Dermis microvascular lymphatic vessel endothelial cell (primary cell): Measurements from ENCODE around the gene TRIM5. TPM values are rescaled to one million over a fixed set of nuclear protein-coding genes. Genes with fewer than 3 reads are reported as not detected.
"Not testable (repeated sequence)": the region's sequence is repeated elsewhere in the genome, so short reads cannot be mapped to it uniquely, and the experiment has no call there.

ENCODE experiments used
- DNase-seq, 2 donors: peaks; one replicate each; pipeline versions ENCODE4 v3.0.0 to v3.0.0-alpha.2; 2010; ENCODE audit warnings: low read depth in 2 of 2
- total RNA-seq: library from RNA; depleted of rRNA; stranded (reverse); fragments of >200 nt; gene quantifications from 2 replicates; pipeline ENCODE4 v1.2.1, GENCODE V29; 2014

The TRIM5 gene
- total RNA-seq, 1 donor from 2014 or later: 44.7 TPM

GRCh38 chr11:5688482-5688881 lies 3.6 kb upstream of the TRIM5 start:
- DNase-seq: no peak

- DNase-seq: no peak
Observed at GRCh38 chr11:5686426-5686825, 1.6 kb upstream of the TRIM5 start.

GRCh38 chr11:5684036-5684645 lies 733 bp downstream of the TRIM5 start:
- peak in 1 of 2 donors; percentile 6 for DNase-seq

DNA sequence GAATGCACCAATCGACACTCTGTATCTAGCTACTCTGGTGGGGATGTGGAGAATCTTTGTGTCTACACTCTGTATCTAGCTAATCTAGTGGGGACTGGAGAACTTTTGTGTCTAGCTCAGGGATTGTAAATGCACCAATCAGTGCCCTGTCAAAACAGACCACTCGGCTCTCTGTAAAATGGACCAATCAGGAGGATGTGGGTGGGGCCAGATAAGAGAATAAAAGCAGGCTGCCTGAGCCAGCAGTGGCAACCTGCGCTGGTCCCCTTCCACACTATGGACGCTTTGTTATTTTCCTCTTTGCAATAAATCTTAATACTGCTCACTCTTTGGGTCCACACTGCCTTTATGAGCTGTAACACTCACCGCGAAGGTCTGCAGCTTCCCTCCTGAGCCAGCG lies 1.3 kb downstream of the TRIM5 start:
- DNase-seq: not testable (repeated sequence)

- not testable (repeated sequence) for DNase-seq
Observed at GRCh38 chr11:5682890-5683441, 1.9 kb downstream of the TRIM5 start.

GRCh38 chr11:5679811-5680210 lies 5.1 kb downstream of the TRIM5 start:
- no peak for DNase-seq

GRCh38 chr11:5674391-5674790 lies 10.5 kb downstream of the TRIM5 start:
- DNase-seq: no peak

DNA sequence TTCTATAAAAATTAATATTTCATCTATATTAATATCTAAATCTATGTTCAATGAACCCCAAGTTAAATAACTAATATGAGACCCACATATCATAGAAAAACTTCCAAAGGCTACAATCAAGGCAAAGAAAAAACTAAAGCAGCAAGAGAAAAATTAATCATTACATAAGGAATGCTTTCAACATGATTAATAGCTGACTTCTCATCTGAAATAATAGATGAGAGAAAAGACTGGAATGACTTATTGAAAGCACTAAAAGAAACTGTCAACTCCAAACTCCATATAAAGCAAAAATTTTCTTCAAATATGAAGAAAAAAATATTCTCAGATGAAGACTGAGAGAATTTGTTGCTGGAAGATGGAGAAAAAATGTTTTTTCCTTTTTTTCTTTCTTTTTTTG lies 13.0 kb downstream of the TRIM5 start:
- DNase-seq: no peak

DNA sequence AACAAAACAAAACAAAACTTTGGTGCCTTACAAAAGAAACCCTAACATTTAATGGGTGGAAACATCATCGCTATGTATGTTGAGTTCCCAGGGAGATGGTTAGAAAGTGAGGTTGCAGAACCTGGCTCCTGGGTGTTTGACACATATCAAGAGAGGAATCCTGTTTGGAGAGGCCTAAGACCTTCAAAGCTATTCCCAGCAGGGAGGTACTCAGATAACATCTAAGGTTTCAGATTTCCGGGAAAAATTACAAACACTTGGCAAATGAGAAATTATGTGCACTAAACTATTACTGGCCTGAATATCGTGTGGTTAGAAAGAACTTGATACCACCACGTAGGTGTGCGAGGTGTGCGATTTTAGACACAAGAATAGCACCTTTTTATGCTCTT lies 18.5 kb downstream of the TRIM5 start:
- no peak for DNase-seq

DNA sequence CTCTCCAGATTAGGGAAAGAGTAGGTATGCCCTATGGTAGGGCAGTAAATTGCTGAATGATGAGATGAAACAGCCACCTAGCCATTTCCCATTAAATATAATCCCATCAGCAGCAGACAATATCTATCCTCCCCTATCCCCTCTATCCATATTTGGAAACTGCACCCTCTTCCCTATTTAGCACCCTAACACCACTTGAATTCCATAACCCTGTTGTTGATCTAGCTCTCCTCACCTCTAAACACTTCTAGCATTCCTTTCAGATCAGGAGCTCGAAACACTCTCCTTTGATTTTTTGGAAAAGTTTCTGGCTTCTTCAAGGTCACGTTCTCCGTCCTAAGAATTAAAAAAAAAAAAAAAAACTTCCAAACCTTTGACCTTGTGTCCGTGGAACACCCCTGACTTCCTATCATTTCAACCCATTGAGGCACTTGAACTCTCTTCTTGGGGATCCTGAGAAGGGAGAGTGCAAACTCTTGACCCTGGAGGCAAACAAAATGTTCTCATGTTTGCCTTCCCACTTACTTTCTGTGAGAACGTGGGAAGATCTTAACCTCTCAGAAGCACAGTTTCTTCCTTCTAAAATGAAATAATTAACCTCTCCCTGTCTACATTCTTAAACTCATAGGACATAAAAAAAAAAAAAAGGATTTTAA lies 19.0 kb downstream of the TRIM5 start:
- no peak for DNase-seq

- DNase-seq: no peak
Observed at GRCh38 chr11:5665051-5665570, 19.8 kb downstream of the TRIM5 start.

- DNase-seq: no peak
Observed at GRCh38 chr11:5663511-5663910, 21.4 kb downstream of the TRIM5 start.

GRCh38 chr11:5658318-5658717 lies 26.6 kb downstream of the TRIM5 start:
- no peak for DNase-seq

- not testable (repeated sequence) for DNase-seq
Observed at GRCh38 chr11:5656956-5657355, 27.9 kb downstream of the TRIM5 start.

DNA sequence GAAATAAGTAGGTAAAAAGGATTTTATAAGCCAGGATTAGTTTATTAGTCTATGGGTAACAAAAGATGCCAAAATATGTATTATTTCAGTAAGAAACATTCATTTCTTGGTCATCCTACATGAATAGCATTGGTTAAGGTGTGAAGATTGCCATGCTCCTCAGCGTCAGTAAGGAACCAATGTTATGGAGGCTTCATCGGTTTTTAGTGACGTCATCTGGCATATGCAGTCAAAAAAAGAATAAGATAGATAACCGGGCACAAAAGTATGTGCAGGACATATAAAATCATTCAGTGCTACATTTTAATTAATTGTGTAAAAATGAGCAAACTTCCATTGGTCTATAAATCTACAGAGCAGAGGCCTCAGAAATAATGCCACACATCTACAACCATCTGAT lies 29.4 kb downstream of the TRIM5 start:
- no peak for DNase-seq

GRCh38 chr11:5646139-5646538 lies 38.7 kb downstream of the TRIM5 start:
- no peak for DNase-seq

- no peak for DNase-seq
Observed at GRCh38 chr11:5643585-5643984, 41.3 kb downstream of the TRIM5 start.

DNA sequence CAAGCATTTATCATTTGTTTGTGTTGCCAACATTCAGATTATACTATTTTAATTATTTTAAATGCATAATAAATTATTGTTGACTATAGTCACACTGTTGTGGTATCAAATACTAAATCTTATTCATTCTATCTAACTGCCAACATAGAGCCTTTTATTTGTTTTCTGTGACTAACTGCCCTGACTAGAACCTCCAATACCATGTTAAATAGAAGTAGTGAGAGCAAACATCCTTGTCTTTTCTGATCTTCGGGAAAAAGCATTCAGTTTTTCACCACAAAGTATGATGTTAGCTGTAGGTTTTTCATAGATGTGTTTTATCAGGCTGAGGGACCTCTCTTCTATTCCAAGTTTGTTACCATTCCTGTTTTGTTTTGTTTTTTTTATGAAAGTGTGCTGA lies 44.9 kb downstream of the TRIM5 start:
- DNase-seq: no peak

DNA sequence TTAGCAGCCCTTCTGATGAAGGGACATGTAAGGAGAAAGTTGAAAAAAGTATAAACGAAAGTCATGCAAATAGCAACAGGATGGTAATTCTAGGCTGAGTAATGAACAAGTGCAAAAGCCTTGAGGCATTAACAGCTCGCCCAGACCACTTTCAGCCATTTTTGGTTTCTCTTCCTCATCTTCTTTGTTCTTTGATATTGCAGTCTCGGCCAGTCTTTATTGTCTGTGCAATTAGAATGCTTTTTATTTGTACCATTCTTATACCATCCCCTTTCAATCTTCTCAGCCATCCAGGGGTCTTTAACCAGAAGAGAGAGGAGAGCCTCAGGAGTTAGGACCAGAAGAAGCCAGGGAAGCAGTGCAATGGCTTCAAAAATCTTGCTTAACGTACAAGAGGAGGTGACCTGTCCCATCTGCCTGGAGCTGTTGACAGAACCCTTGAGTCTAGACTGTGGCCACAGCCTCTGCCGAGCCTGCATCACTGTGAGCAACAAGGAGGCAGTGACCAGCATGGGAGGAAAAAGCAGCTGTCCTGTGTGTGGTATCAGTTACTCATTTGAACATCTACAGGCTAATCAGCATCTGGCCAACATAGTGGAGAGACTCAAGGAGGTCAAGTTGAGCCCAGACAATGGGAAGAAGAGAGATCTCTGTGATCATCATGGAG lies 52.8 kb downstream of the TRIM5 start:
- DNase-seq: no peak

DNA sequence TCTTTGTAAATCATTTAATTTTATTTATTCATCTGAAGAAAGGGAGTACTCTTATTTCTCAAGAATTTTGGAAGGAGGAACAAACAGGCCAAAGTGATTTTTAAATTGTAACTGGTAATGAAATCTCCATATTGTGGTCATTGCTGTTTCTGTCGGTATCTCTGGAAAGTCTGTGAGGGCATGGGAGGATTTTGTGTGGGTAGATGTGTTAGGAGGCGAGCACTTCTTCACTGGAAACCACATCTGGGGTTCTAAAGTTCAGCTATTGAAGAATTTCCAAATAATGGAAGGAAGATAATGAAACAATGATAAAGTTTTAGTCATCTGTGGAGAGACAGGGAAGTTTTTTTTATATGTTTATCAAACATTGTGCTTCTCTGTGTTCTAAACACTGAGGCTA lies 53.5 kb downstream of the TRIM5 start:
- no peak for DNase-seq

GRCh38 chr11:5626196-5626595 lies 58.7 kb downstream of the TRIM5 start:
- no peak for DNase-seq

DNA sequence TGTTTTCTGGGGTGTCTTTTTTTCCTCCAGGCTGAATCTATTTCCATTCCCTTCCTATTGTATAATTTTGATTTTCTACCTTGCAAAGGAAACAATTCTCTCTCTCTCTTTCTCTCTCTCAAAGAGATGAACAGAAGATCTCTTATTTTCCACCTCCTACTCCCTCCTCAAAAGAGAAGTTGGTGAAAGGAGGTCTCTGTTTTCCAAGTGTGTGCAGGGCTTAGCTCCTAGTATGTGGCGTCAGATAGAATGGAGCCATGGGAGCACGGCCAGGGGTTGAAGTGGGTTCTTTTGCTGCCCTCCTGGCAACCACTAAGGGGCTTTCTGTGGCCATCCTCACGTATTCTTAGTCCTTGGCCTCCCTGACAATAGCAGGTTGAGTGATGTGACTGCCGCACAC lies 59.6 kb downstream of the TRIM5 start:
- DNase-seq: no peak
